Glomerular visceral epithelial cell (primary cell): ENCODE results near the gene SPINT3.

Experiments
- DNase-seq: peaks from one replicate; pipeline ENCODE4 v3.0.0-alpha.2; 2016; ENCODE audit errors: extremely low spot score

SPINT3 gene

DNA sequence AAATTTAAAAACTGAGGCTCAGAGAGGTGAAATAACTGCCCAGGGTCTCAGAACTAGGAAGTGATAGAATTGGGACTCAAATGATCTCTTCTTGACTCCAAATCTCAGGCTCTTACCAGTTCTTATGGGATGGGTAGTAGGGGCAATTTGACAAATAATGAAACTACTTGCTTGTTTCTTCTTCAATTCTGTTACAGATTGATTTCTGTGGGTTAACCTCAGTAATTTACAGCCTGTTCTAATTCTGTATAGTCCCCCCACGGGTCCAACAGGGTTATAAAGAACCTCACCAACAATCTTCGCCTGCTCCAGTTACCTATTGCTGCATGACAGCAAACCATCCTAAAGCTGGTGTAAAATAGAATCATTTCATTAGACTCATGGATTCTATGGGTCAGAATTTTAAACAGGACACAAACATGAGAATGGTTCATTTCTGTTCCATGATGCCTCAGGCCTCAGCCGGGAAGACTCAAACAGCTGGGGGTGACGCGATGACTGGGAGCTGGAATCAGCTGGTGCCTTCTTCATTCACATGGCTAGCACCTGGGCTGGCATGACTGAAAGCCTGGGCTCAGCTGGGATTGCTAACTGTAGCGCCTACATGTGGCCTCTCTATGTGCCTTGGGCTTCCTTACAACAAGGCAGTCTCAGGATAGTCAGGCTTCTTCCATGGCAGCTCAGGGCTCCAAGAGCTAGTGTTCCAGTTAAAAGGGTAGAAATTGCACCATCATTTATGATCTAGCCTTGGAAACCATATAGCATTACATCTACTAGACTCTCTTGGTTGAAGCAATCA lies 52.5 kb downstream of the SPINT3 start:
- DNase-seq, result no peak
